GM12878 (cell line): ENCODE measurements around the gene ACSF2. TPM values are rescaled to one million over a fixed set of nuclear protein-coding genes. Genes with fewer than 3 reads are reported as not detected.
A peak's percentile ranks its signal among the peaks of the same experiment; 100 is the strongest.

ENCODE experiments used
- ATF2 ChIP-seq: IDR thresholded peaks from 2 replicates; pipeline ENCODE4 v1.6.1; 2012; ENCODE audit warnings: low read length, inconsistent platforms
- CHD1 ChIP-seq: IDR thresholded peaks from 2 replicates; pipeline ENCODE4 v1.6.1; 2012; ENCODE audit warnings: low read depth, low read length, improper control_type of control experiment
- FOS ChIP-seq: IDR thresholded peaks from 3 replicates; pipeline ENCODE4 v1.6.1; 2011; ENCODE audit warnings: borderline replicate concordance; ENCODE audit not compliant: insufficient read length; ENCODE audit errors: extremely low read depth
- IRF4 ChIP-seq: IDR thresholded peaks from 2 replicates; pipeline ENCODE4 v1.6.1; 2011; ENCODE audit warnings: low read depth, low read length
- KLF5 ChIP-seq: fragments of 450-650 bp; IDR thresholded peaks from 2 replicates; pipeline ENCODE4 v1.6.1; 2014; ENCODE audit warnings: mild to moderate bottlenecking; ENCODE audit not compliant: partially characterized antibody
- NKRF ChIP-seq: fragments of 450-650 bp; conservative IDR thresholded peaks from 2 replicates; pipeline ENCODE4 v1.6.1; 2017; ENCODE audit warnings: mild to moderate bottlenecking, moderate library complexity
- NR2C2 ChIP-seq: IDR thresholded peaks from 2 replicates; pipeline ENCODE4 v1.6.1; 2011; ENCODE audit warnings: borderline replicate concordance, low read depth; ENCODE audit not compliant: control insufficient read depth, insufficient read length
- REST ChIP-seq: IDR thresholded peaks from 2 replicates; pipeline ENCODE4 v1.6.1; 2012; ENCODE audit warnings: mild to moderate bottlenecking, low read depth, low read length
- SMC3 ChIP-seq: IDR thresholded peaks from 2 replicates; pipeline ENCODE4 v1.6.1; 2011; ENCODE audit warnings: low read length, improper control_type of control experiment, borderline replicate concordance
- SP1 ChIP-seq: IDR thresholded peaks from one replicate; pipeline ENCODE4 v1.6.1; 2011; ENCODE audit warnings: low read depth, low read length
- USF2 ChIP-seq: IDR thresholded peaks from 2 replicates; pipeline ENCODE4 v1.6.1; 2011; ENCODE audit warnings: low read depth, low read length, improper control_type of control experiment, borderline replicate concordance
- YBX1 ChIP-seq: fragments of 450-650 bp; IDR thresholded peaks from 2 replicates; pipeline ENCODE4 v1.6.1; 2016; ENCODE audit warnings: antibody characterized with exemption
- ZNF592 ChIP-seq: fragments of 450-650 bp; IDR thresholded peaks from 2 replicates; pipeline ENCODE4 v1.6.1; 2017; ENCODE audit warnings: mild to moderate bottlenecking, moderate library complexity
- polyA plus RNA-seq, 11 experiments: library from polyadenylated mRNA; depleted of rRNA in 4 of 11; unstranded in 6 of 11; stranded (reverse) in 5 of 11; fragments of >200 nt; fragmentation: Nextera tagmentation in 4 of 11; fragmentation: Illumina TruSeq in 1 of 11; extraction: Ambion mirVana in 4 of 11; extraction: Trizol in 1 of 11; gene quantifications; 1 replicate in 1 of 11; 2 replicates in 10 of 11; pipeline versions ENCODE4 v1.2.1 to v1.2.3, GENCODE V29; 2011 to 2016; ENCODE audit warnings: inconsistent platforms in 2 of 11, missing spikeins in 2 of 11, low read depth in 1 of 11
- total RNA-seq, 4 experiments: library from RNA; depleted of rRNA in 3 of 4; stranded (reverse); fragments of >200 nt in 3 of 4; fragmentation: Illumina TruSeq in 1 of 4; extraction: Trizol in 1 of 4; gene quantifications; 2 replicates each; pipeline versions ENCODE4 v1.2.1 to v1.2.3, GENCODE V29; 2013 to 2021
- TF ChIP-seq, protein P1 (sequence below): fragments of 450-650 bp; IDR thresholded peaks from 2 replicates; pipeline ENCODE4 v1.6.1; 2017; ENCODE audit warnings: low read depth, mild to moderate bottlenecking, moderate library complexity

ACSF2 gene
- total and polyA plus RNA-seq, 10 of the 15 experiments (the other 5 are each of a cell fraction or from before 2014, with no cell fraction given), result 7.1 to 32.8 (median 16.8) TPM

GRCh38 chr17:50478391-50479381 lies 52.7 kb downstream of the ACSF2 start, which contains the start of gene RSAD1 (continued):
- TF ChIP-seq NKRF, result peak; percentile 90
- no peak for TF ChIP-seq FOS
- TF ChIP-seq KLF5, result no peak
- TF ChIP-seq, protein P1, sequence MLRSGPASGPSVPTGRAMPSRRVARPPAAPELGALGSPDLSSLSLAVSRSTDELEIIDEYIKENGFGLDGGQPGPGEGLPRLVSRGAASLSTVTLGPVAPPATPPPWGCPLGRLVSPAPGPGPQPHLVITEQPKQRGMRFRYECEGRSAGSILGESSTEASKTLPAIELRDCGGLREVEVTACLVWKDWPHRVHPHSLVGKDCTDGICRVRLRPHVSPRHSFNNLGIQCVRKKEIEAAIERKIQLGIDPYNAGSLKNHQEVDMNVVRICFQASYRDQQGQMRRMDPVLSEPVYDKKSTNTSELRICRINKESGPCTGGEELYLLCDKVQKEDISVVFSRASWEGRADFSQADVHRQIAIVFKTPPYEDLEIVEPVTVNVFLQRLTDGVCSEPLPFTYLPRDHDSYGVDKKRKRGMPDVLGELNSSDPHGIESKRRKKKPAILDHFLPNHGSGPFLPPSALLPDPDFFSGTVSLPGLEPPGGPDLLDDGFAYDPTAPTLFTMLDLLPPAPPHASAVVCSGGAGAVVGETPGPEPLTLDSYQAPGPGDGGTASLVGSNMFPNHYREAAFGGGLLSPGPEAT, result no peak; the same call in 1 of the 2 replicates
- no peak; the same call in 1 of the 2 replicates for TF ChIP-seq USF2
- TF ChIP-seq YBX1, result no peak
- TF ChIP-seq IRF4, result no peak
- TF ChIP-seq CHD1, result no peak
- no peak for TF ChIP-seq REST
- peak; percentile 29 for TF ChIP-seq SMC3
- TF ChIP-seq ATF2, result no peak
- no peak for TF ChIP-seq SP1
- peak; percentile 96 for TF ChIP-seq ZNF592
- no peak for TF ChIP-seq NR2C2
